Left forelimb (tissue), 1 donor: ENCODE data around the gene MEGF8.
"Not testable (repeated sequence)": the region's sequence is repeated elsewhere in the genome, so short reads cannot be mapped to it uniquely, and the experiment has no call there.

Experiments used
- DNase-seq: peaks from one replicate; pipeline ENCODE4 v3.0.0-alpha.2; 2018; ENCODE audit warnings: low spot score

MEGF8 gene

DNA sequence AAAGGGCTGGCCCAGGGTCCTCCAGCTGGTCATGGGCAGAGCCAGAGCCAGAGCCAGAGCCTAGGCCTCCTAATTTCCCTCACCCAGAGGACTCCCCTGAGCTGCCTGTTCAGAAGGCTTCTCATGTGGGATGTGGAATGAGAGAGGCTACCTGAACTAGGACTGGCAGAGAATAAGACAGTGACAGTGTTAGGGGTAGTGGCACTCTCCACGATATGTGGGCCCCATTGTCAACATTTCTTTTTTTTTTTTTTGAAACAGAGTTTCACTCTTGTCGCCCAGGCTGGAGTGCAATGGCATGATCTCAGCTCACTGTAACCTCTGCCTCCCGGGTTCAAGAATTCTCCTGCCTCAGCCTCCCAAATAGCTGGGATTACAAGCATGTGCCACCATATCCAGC, 5.9 kb downstream of the MEGF8 start:
- not testable (repeated sequence) for DNase-seq

DNA sequence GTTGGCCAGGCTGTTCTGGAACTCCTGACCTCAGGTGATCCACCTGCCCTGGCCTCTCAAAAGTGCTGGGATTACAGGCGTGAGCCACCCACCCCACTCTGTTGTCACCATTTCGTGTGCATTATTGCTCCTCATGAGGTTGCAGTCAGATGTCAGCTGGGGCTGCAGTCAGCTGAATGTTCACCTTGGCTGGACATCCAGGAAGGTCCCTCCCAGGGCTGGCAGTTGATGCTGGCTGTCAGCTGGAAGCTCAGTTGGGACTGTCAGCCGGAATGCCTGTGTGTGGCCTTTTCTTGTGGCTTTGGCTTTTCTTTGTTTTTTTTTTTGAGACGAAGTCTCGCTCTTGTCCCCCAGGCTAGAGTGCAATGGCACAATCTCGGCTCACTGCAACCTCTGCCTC, 6.6 kb downstream of the MEGF8 start:
- DNase-seq: no peak

DNA sequence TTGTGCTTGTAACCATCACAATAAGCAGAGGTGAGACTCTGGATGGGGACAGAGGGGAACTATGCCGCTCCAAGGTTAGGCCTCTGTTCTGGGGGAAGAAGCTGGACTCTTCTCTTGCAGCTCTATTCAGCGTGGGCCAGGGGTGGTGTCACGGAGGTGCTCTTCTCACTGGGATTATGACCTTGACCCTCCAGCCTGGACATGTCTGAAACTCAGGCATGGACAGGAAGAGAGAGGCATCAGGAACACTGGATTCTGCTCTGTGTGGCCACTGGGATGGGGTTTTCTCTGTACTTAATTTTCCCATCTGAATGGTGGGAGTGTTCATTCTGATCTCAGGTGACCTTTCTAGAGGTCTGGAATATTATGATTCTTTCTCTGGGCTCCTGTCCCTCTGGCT, 7.6 kb downstream of the MEGF8 start:
- no peak for DNase-seq

DNA sequence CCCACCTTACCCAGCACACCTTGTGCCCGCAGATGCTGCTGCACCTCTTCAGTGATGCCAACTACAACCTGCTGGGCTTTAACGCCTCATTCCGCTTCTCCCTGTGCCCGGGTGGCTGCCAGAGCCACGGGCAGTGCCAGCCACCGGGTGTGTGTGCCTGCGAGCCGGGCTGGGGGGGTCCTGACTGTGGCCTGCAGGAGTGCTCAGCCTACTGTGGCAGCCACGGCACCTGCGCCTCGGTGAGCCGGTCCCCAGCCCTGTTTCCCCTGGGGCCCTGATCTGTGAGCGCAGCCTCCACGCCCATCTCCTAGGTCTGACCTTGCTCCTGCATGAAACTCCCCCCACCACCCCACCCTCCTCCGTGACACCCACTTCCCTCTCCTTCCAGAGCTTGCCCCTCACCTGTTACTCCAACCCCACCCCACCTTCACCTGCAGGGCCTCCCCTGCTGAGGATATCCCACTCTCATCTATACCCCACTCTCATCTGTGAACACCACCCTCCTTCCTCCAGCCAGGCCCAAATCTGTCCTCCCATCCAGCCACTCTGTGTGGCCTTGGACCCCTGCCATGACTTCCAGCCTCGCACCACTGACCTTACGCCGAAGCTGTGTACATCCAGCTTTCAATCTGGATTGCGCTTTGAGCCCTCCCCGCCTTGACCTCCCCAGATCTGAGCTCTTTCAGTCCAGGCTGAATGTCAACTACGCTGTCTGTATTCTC, 8.7 kb downstream of the MEGF8 start:
- DNase-seq: no peak

DNA sequence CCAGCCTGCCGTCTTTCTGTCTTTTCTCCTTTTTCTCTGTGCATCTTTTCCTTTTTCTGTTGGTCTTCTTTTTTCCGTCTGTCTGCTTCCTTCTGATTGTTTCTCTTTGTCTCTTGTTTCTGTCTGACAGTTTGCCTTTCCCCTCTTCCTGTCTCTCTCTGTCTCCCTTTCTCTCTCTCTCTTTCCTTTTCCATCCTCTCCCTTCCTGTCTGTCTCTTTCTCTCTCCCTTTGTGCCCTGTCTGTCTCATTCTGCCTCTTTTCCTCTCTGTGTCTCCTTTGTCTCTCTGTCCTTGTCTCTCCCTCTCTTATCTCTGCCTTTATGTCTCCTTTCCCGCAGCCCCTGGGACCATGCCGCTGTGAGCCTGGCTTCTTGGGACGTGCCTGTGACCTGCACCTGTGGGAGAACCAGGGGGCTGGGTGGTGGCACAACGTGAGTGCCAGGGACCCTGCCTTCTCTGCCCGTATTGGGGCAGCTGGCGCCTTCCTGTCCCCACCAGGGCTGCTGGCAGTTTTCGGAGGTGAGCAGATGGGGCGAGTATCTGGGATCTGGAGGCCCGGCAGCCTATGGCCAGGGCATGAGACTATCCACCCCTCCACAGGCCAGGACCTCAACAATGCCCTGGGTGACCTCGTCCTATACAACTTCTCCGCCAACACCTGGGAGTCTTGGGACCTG, 9.4 kb downstream of the MEGF8 start:
- DNase-seq: no peak

DNA sequence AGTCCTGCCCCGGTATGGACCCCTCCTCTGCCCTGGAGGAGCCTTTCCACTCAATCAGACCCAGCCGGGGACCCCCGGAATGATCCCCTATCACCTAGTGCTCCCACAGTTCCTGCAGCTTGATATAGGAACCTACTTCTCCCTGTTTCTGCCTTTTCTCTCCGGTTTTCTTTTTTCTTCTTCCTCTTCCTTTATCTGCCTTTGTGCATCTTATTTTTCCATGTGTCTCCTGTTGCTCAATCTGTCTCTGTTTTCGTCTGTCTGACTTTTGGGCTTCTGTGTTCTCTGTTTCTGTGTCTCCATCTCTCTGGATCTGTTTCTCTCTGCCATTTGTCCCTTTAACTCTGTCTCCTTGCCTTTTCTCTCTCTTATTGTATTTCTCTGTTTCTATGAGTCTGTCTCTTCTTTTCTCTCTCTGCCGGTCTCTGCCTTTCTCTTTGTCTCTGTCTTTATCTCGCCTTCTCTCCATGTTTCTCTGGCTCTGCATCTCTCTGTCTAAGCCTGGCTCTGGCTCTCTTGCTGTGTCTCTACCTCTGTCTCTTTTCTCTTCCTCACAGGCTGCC, 10.0 kb downstream of the MEGF8 start:
- no peak for DNase-seq

DNA sequence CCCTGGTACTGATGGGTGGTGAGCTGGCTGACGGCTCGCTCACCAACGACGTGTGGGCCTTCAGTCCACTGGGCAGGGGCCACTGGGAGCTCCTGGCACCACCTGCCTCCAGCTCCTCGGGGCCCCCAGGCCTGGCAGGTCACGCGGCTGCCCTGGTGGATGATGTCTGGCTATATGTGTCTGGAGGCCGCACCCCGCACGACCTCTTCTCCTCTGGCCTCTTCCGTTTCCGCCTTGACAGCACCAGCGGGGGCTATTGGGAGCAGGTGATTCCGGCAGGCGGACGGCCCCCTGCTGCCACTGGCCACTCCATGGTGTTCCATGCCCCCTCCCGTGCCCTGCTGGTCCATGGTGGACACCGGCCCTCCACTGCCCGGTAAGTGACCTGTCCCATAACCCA, 10.5 kb downstream of the MEGF8 start:
- DNase-seq: no peak

DNA sequence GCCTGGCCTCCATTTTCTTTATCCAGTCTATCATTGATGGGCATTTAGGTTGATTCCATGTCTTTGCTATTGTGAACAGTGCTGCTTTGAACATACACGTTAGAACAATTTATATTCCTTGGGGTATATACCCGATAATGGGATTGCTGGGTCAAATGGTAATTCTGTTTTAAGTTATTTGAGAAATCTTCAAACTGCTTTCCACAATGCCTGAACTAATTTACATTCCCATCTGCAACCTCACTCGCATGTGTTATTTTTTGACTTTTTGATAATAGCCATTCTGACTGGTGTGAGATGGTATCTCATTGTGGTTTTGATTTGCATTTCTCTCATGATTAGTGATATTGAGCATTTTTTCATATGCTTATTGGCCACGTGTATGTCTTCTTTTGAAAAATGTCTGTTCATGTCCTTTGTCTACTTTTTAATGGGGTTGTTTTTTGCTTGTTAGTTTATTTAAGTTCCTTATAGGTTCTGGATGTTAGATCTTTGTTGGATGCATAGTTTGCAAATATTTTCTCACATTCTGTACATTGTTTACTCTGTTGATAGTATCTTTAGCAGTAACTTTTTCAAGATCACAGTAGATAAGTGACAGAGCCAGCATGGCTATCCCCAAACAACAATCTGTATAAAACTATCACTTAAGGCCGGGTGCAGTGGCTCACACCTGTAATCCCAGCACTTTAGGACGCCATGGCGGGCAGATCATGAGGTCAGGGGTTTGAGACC, 13.9 kb downstream of the MEGF8 start:
- DNase-seq: not testable (repeated sequence)

DNA sequence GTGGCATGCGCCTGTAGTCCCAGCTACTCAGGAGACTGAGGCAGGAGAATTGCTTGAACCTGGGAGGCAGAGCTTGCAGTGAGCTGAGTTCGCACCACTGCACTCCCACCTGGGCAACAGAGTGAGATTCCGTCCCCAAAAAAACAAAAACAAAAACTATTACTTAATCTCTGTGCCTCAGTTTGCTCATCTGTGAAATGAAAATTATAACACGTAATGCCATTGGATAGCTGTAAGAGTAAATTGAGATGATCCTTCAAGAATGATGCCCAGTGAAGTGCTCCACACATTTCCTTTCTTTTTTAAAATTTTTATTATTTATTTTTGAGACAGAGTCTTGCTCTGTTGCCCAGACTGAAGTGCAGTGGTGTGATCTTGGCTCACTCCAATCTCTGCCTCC, 14.5 kb downstream of the MEGF8 start:
- not testable (repeated sequence) for DNase-seq

DNA sequence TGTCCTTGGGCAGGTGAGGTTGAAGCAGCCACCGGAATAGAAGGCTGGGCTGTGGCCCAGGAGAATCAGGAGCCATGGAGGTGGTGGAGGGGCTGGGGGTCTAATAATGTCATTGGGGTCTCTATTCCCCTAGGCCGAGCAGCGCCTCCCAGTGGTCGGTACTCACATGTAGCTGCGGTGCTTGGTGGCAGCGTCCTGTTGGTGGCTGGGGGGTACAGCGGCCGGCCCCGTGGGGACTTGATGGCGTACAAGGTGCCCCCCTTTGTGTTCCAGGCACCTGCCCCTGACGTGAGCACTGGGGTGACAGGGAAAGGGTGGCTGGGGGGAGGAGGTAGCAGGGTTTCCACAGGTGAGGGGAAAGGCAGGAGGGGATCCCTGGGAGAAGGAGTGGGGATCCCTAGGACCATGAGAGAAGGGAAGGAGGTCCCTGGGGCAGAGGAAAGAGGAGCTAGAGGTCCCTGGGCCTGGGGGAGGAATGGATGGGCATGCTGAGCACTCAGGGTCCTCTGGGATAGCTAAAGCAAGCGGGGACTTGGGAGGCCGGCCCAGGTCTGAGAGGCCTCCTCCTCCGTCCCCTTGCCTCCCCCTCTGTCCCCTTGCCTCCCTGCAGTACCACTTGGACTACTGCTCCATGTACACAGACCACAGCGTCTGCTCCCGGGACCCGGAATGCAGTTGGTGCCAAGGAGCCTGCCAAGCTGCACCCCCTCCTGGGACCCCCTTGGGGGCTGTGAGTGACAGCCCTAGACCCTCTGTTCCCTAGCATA, 18.1 kb downstream of the MEGF8 start:
- no peak for DNase-seq

DNA sequence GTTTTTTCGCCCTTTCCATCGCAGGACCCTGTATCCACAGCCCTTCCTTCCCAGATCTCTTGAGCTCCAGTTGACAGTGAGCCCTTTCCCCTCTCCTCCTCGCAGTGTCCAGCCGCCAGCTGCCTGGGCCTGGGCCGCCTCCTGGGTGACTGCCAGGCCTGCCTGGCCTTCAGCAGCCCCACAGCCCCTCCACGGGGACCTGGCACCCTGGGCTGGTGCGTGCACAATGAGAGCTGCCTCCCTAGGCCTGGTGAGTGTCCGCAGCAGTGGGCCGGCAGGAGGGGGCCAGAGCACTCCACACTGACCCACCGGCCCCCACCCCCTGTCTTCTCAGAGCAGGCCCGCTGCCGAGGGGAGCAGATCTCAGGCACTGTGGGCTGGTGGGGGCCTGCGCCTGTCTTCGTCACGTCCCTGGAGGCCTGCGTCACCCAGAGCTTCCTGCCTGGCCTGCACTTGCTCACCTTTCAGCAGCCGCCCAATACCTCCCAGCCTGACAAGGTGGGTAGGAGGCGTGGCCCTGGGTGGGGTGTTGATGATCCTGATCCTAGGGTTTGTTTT, 19.0 kb downstream of the MEGF8 start:
- DNase-seq: no peak

DNA sequence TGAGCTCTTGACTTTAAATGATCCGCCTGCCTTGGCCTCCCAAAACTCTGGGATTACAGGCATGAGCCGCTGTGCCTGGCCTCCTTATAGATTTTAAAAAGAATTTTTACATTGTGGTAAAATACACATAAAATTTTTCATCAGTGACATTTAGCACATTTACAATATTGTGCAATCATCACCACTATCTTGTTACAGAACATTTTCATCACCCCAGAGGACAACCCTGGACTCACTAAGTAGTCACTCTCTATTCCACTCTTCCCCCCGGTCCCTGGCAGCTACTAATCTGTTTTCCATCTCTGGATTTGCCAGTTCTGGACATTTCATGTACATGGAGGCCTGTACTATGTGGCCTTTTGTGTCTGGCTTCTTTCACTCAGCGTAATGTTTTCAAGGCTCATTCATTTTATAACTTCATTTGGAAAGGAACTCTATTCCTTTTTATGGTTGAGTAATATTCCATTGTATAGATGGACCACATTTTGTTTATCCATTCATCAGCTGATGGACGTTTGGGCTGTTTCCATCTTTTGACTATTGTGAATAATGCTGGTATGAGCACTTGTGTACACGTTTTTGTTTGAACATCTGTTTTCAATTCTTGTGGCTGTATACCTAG, 19.9 kb downstream of the MEGF8 start:
- DNase-seq: no peak

DNA sequence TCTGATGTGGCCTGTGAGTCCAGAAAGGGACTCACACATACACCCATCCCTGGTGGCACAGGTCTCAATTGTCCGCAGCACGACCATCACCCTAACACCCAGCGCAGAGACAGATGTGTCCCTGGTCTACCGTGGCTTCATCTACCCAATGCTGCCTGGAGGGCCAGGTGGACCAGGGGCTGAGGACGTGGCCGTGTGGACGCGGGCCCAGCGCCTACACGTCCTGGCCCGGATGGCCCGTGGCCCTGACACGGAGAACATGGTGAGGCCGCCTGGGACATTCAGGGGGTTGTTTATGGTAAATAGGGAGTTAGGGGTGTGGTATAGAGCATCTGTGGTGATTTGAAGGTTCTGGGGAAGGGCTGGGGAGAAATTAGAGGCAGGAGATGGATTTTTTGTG, 22.8 kb downstream of the MEGF8 start:
- no peak for DNase-seq

DNA sequence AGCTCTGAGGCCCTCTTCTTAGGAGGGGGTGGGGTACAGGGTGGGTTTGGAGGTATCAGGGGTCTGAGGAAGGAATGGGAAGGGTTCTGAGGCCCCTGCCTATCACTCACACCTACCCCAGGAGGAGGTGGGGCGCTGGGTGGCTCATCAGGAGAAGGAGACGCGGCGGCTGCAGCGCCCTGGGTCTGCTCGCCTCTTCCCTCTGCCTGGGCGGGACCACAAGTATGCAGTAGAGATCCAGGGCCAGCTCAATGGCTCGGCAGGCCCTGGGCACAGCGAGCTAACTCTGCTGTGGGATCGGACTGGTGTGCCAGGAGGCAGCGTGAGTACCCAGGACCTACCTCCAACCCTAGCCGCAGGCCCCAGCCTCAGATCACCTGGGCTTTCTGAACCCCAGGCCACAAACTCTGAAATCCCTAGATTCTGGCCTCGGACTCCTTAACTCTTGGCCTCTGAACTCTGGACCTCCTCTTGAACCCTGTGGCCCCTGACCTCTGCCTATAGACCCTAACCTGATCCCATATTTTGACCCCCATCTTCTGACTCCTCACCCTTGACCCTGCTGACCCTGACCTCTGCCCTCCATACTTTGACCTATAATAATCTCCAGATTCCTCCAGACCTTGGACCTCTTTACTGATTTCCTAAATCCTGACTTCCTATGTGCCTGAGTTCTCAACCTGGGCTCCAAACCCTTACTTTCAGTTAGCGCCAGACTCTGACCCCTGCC, 24.1 kb downstream of the MEGF8 start:
- no peak for DNase-seq

DNA sequence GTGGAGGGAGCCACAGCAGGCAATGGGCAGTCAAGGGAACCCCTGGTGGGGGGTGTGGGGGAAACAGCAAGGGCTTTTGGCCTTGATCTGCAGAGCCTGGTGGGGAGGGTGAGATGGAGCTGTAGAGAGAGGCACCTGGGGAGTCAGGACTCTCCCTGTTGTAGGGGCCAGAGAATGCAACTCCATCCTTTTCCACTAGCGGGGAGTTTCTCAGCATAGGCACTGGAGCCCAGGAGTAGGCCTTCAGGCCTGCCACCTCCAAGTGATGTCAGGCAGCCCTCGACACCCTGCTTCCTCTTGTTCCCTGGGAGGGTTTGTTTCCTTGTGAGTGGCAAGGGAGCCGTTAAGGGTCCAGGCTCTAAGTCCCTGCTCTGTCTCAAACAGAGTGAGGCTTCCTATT, 25.0 kb downstream of the MEGF8 start:
- no peak for DNase-seq

DNA sequence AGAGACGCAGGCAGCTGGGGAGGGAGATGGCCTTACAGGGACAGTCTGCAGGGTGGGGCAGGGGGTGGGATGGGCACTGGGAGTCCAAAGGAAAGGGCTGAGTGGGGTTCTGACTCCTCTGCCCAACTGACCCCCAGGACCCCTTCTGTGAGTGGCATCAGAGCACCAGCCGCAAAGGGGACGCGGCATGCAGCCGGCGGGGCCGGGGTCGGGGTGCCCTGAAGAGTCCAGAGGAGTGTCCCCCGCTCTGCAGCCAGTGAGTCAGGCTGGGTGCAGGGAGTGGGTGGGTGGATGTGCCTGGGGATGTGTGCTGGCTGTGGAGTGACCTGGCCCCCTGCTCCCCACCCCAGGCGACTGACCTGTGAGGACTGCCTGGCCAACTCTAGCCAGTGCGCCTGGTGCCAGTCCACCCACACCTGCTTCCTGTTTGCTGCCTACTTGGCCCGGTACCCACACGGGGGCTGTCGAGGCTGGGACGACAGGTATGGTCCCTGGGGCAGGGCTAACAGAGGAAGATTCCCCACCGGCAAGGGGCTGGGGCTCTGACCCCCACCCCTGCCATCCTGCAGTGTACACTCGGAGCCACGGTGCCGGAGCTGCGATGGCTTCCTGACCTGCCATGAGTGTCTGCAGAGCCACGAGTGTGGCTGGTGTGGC, 25.8 kb downstream of the MEGF8 start:
- DNase-seq: no peak

DNA sequence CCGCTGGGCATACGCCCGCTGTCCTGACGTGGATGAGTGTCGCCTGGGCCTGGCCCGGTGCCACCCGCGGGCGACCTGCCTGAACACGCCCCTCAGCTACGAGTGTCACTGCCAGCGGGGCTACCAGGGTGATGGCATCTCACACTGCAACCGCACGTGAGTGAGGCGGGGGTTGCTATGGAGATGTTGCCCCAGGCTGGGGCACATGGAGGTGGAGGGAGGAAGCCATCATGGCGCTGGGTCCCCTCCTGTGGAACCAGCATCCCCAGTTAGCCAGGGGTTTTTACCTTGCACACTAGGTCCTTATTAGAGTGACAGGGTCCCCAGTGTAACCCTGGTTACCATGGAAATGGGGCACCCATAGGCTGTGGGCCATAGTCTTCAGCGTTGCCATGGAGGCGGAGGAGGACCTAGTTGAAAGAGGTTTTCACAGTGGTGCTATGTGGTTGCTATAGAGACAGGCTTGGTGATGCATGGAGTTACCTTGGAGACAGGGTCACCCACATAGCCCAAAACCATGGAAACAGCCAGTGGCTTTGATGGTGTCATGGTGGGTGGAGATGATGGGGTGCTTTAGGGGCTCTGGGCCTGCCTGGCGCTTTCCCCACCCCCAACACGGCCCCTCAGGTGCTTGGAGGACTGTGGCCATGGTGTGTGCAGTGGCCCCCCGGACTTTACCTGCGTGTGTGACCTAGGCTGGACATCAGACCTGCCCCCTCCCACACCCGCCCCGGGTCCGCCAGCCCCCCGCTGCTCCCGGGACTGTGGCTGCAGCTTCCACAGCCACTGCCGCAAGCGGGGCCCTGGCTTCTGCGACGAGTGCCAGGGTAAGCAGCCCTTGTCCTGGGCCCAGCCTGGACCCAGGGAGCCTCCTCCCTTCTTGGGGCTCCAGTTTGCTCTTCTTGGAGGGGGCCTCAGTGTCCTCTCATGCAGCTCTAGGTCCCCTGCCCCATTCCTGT, 27.1 kb downstream of the MEGF8 start:
- DNase-seq: no peak

DNA sequence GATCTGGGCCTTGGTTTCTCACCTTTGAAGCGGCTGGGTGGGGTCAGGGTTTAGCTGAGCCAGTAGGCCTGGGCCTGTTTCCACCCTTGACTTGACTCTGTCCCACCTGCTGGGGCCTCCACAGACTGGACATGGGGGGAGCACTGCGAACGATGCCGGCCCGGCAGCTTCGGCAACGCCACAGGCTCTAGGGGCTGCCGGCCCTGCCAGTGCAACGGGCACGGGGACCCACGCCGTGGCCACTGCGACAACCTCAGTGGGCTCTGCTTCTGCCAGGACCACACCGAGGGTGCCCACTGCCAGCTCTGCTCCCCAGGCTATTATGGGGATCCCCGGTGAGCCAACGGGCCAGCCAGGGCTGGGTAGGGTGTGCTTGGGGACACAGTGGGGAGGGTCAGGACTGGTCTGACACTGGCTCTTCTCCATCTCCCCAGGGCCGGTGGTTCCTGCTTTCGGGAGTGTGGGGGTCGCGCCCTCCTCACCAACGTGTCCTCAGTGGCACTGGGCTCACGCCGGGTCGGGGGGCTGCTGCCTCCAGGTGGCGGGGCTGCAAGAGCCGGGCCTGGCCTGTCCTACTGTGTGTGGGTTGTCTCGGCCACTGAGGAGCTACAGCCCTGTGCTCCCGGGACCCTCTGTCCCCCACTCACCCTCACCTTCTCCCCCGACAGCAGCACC, 28.0 kb downstream of the MEGF8 start:
- no peak for DNase-seq
